A549 (cell line): ENCODE results near the gene PPY.

ENCODE experiments used
- CHD4 ChIP-seq: fragments of 200-600 bp; sonication (generic); IDR thresholded peaks from 2 replicates; pipeline ENCODE4 v1.6.1; 2016; ENCODE audit warnings: antibody characterized with exemption, mild to moderate bottlenecking, borderline replicate concordance
- TF ChIP-seq, protein P1 (sequence below): fragments of >200 bp; sonication (Bioruptor Twin); formaldehyde crosslinking; IDR thresholded peaks from 3 replicates; pipeline ENCODE4 v1.5.1; 2016

DNA sequence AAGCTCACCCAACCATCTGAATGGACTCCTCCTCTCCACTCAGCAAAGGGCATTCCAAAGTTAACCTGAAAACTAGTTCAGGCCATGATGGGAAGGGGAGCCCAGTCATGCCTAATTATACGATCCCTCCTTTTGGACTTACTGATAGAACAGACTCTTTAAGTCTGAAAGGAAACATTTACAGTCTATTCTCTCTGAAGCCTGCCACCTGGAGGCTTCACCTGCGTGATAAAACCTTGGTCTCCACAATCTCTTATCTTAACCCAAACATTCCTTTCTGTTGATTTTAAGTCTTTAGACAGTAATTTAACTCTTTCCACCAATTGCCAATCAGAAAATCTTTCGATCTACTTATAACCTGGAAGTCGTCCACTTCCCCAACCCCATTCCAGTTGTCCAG, 25.9 kb downstream of the PPY start:
- TF ChIP-seq, protein P1, sequence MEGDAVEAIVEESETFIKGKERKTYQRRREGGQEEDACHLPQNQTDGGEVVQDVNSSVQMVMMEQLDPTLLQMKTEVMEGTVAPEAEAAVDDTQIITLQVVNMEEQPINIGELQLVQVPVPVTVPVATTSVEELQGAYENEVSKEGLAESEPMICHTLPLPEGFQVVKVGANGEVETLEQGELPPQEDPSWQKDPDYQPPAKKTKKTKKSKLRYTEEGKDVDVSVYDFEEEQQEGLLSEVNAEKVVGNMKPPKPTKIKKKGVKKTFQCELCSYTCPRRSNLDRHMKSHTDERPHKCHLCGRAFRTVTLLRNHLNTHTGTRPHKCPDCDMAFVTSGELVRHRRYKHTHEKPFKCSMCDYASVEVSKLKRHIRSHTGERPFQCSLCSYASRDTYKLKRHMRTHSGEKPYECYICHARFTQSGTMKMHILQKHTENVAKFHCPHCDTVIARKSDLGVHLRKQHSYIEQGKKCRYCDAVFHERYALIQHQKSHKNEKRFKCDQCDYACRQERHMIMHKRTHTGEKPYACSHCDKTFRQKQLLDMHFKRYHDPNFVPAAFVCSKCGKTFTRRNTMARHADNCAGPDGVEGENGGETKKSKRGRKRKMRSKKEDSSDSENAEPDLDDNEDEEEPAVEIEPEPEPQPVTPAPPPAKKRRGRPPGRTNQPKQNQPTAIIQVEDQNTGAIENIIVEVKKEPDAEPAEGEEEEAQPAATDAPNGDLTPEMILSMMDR, result no peak
- no peak for TF ChIP-seq CHD4
